Natural killer cell (primary cell): Measurements from ENCODE around the gene OR11H6. TPM values are rescaled to one million over a fixed set of nuclear protein-coding genes. Genes with fewer than 3 reads are reported as not detected.

ENCODE experiments used
- ATAC-seq, 3 donors: fragments of 150-1000 bp in 2 of 3; fragments of 200-7000 bp in 1 of 3; cut with Tn5 transposase; 1 replicate in 1 of 3; 2 replicates in 2 of 3; pipeline ENCODE4 v1.10.0; 2021; ENCODE audit warnings: mild to moderate bottlenecking in 2 of 3, moderate library complexity in 2 of 3
- DNase-seq, 2 donors: peaks; one replicate each; pipeline versions ENCODE4 v3.0.0 to v3.0.0-alpha.2; 2013 to 2021; ENCODE audit warnings: mixed read lengths in 1 of 2
- H3K27ac ChIP-seq: one replicate; pipeline ENCODE4 v1.5.1; 2013; ENCODE audit warnings: mild to moderate bottlenecking, low read length
- H3K27me3 ChIP-seq: one replicate; pipeline ENCODE4 v1.6.1; 2013; ENCODE audit warnings: low read length; ENCODE audit not compliant: control insufficient read depth, insufficient read depth
- H3K36me3 ChIP-seq: one replicate; pipeline ENCODE4 v1.6.1; 2013; ENCODE audit warnings: low read length; ENCODE audit not compliant: control insufficient read depth, insufficient read depth
- H3K4me1 ChIP-seq: one replicate; pipeline ENCODE4 v1.6.1; 2013; ENCODE audit warnings: low read length; ENCODE audit not compliant: control insufficient read depth, insufficient read depth
- H3K4me3 ChIP-seq: one replicate; pipeline ENCODE4 v1.5.1; 2013; ENCODE audit warnings: low read length
- H3K9me3 ChIP-seq: one replicate; pipeline ENCODE4 v1.6.1; 2013; ENCODE audit warnings: low read length; ENCODE audit not compliant: control insufficient read depth, insufficient read depth
- H3K27ac Mint-ChIP-seq, 2 donors: one replicate each; pipeline ENCODE4 v1.8.0; 2022; ENCODE audit warnings: mild to moderate bottlenecking in 2 of 2, mixed read lengths in 2 of 2, moderate library complexity in 1 of 2
- H3K27me3 Mint-ChIP-seq, 2 donors: one replicate each; pipeline ENCODE4 v1.8.0; 2022; ENCODE audit warnings: low read depth in 2 of 2, mixed read lengths in 2 of 2
- H3K36me3 Mint-ChIP-seq: one replicate; pipeline ENCODE4 v1.8.0; 2022; ENCODE audit warnings: mixed read lengths
- H3K4me1 Mint-ChIP-seq, 2 donors: one replicate each; pipeline ENCODE4 v1.8.0; 2022; ENCODE audit warnings: mixed read lengths in 2 of 2
- H3K4me3 Mint-ChIP-seq: one replicate; pipeline ENCODE4 v1.8.0; 2022; ENCODE audit warnings: mild to moderate bottlenecking, moderate library complexity, mixed read lengths
- H3K9me3 Mint-ChIP-seq, 2 donors: one replicate each; pipeline ENCODE4 v1.8.0; 2022; ENCODE audit warnings: mixed read lengths in 2 of 2
- CTCF ChIP-seq: fragments of 200-600 bp; IDR thresholded peaks from one replicate; pipeline ENCODE4 v1.8.0; 2022; ENCODE audit warnings: antibody characterized with exemption
- WGBS: methylation state at CpG from one replicate; pipeline ENCODE4 v1.1.7; 2013; ENCODE audit warnings: missing lambda C conversion rate; ENCODE audit not compliant: insufficient coverage; 5-methylcytosine and 5-hydroxymethylcytosine counted together
- intact Hi-C: fragments of 100-400 bp; cut with micrococcal nuclease; formaldehyde crosslinking; loops from one replicate; pipeline ENCODE4 v1.14.2; 2022
- total RNA-seq, 4 donors: library from RNA; stranded (reverse); fragments of 120-200 nt in 1 of 4; gene quantifications; one replicate each; pipeline versions ENCODE4 v1.2.3 to v1.2.4, GENCODE V29; 2013 to 2022

The OR11H6 gene
- total RNA-seq, 3 donors from 2014 or later (not counting 1 experiment from before 2014, with no cell fraction given) = not detected

GRCh38 chr14:20179218-20179617 lies 44.3 kb upstream of the OR11H6 start:
- Mint-ChIP-seq H3K27ac (no peak overlapping the region), H3K9me3 (peaks cover 0 to 7% of the 10 kb centered on the region in 2 donors), H3K27me3 (peaks cover 0 to 6% of the 10 kb centered on the region in 2 donors), H3K4me1 (no peaks in the 10 kb centered on the region), H3K36me3 (no peaks in the 10 kb centered on the region), H3K4me3 (no peak overlapping the region)
- Histone ChIP-seq H3K4me3 (no peak overlapping the region), H3K36me3 (no peaks in the 10 kb centered on the region), H3K9me3 (no peaks in the 10 kb centered on the region), H3K27ac (no peak overlapping the region), H3K27me3 (no peaks in the 10 kb centered on the region), H3K4me1 (no peaks in the 10 kb centered on the region)
- 40% methylated on average over 5 of the region's 5 CpGs for WGBS
- no peak for TF ChIP-seq CTCF
- intact Hi-C loops = no loop called here
- ATAC-seq (no peak), DNase-seq (no peak)

- no peaks in the 10 kb centered on the region for H3K4me1 Mint-ChIP-seq
- intact Hi-C loops = no loop called here
- Histone ChIP-seq H3K36me3 (no peaks in the 10 kb centered on the region), H3K4me1 (no peaks in the 10 kb centered on the region), H3K4me3 (no peak overlapping the region), H3K27ac (no peak overlapping the region), H3K9me3 (no peaks in the 10 kb centered on the region), H3K27me3 (no peaks in the 10 kb centered on the region)
- DNase-seq = no peak
- H3K27me3 Mint-ChIP-seq = peaks cover 0 to 6% of the 10 kb centered on the region in 2 donors
- TF ChIP-seq CTCF = no peak
- H3K27ac Mint-ChIP-seq = no peak overlapping the region
- ATAC-seq = no peak
- WGBS = 83% methylated on average over 2 of the region's 2 CpGs
- H3K36me3 Mint-ChIP-seq = no peaks in the 10 kb centered on the region
- H3K9me3 Mint-ChIP-seq = peaks cover 0 to 7% of the 10 kb centered on the region in 2 donors
- no peak overlapping the region for H3K4me3 Mint-ChIP-seq
Measured at GRCh38 chr14:20179880-20180279, 43.6 kb upstream of the OR11H6 start.

- H3K36me3 ChIP-seq = no peaks in the 10 kb centered on the region
- H3K27ac ChIP-seq = no peak overlapping the region
- H3K4me3 ChIP-seq = no peak overlapping the region
- Mint-ChIP-seq H3K4me3 (no peak overlapping the region), H3K27ac (no peak overlapping the region), H3K9me3 (peaks cover 0 to 8% of the 10 kb centered on the region in 2 donors), H3K36me3 (no peaks in the 10 kb centered on the region), H3K27me3 (peaks cover 0 to 7% of the 10 kb centered on the region in 2 donors), H3K4me1 (no peaks in the 10 kb centered on the region)
- DNase-seq (no peak), ATAC-seq (no peak)
- WGBS = 57% methylated on average over 2 of the region's 2 CpGs
- no peaks in the 10 kb centered on the region for H3K4me1 ChIP-seq
- no peaks in the 10 kb centered on the region for H3K27me3 ChIP-seq
- H3K9me3 ChIP-seq = no peaks in the 10 kb centered on the region
- intact Hi-C loops = no loop called here
- TF ChIP-seq CTCF = no peak
Measured at GRCh38 chr14:20180486-20180885, 43.0 kb upstream of the OR11H6 start.

GRCh38 chr14:20184181-20184580 lies 39.3 kb upstream of the OR11H6 start:
- H3K27me3 Mint-ChIP-seq = peaks cover 0 to 9% of the 10 kb centered on the region in 2 donors
- 74% methylated on average over 5 of the region's 5 CpGs for WGBS
- no peaks in the 10 kb centered on the region for H3K36me3 Mint-ChIP-seq
- DNase-seq (no peak), ATAC-seq (no peak)
- Histone ChIP-seq H3K36me3 (no peaks in the 10 kb centered on the region), H3K4me1 (no peaks in the 10 kb centered on the region), H3K4me3 (no peak overlapping the region), H3K27ac (no peak overlapping the region), H3K9me3 (no peaks in the 10 kb centered on the region), H3K27me3 (no peaks in the 10 kb centered on the region)
- peaks cover 0 to 9% of the 10 kb centered on the region in 2 donors for H3K9me3 Mint-ChIP-seq
- TF ChIP-seq CTCF = no peak
- no peak overlapping the region for H3K27ac Mint-ChIP-seq
- no peaks in the 10 kb centered on the region for H3K4me1 Mint-ChIP-seq
- H3K4me3 Mint-ChIP-seq = no peak overlapping the region
- intact Hi-C loops = no loop called here
